ENCODE results near the gene ADAMTSL1.
"Not testable (repeated sequence)": the region's sequence is repeated elsewhere in the genome, so short reads cannot be mapped to it uniquely, and the experiment has no call there.

Gene ADAMTSL1

GRCh38 chr9:18837402-18837801 is 363.4 kb downstream of the ADAMTSL1 start:
- no peak for DNase-seq (ENCODE audit: extremely low read depth in 1 of 2, low read depth in 1 of 2)

- no peak for DNase-seq (ENCODE audit: extremely low read depth in 1 of 2, low read depth in 1 of 2)
These were observed 373.8 kb downstream of the ADAMTSL1 start for GRCh38 chr9:18847576-18848275.

- no peak for DNase-seq (ENCODE audit: extremely low read depth in 1 of 2, low read depth in 1 of 2)
These were observed 374.7 kb downstream of the ADAMTSL1 start for GRCh38 chr9:18848657-18849056.

DNA sequence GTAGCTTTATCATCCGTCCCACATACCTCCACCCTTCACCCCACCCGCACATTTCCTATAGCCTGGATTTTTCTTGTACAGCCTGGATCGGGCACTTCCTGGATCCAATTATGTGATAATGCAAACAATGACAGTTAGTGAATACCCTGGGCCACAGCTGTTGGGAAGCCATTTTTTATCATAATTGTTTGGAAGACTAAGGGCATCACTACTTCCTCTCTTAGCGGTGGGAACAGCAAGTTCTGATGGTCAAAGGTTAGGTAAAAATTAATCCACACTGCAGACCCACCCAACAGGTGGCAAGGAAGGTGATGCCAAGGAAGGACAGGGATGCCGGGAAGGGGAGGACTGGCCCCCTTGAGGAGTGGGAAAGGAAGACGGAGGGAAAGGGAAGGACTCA is 375.3 kb downstream of the ADAMTSL1 start:
- no peak for DNase-seq (ENCODE audit: extremely low read depth in 1 of 2, low read depth in 1 of 2)

DNA sequence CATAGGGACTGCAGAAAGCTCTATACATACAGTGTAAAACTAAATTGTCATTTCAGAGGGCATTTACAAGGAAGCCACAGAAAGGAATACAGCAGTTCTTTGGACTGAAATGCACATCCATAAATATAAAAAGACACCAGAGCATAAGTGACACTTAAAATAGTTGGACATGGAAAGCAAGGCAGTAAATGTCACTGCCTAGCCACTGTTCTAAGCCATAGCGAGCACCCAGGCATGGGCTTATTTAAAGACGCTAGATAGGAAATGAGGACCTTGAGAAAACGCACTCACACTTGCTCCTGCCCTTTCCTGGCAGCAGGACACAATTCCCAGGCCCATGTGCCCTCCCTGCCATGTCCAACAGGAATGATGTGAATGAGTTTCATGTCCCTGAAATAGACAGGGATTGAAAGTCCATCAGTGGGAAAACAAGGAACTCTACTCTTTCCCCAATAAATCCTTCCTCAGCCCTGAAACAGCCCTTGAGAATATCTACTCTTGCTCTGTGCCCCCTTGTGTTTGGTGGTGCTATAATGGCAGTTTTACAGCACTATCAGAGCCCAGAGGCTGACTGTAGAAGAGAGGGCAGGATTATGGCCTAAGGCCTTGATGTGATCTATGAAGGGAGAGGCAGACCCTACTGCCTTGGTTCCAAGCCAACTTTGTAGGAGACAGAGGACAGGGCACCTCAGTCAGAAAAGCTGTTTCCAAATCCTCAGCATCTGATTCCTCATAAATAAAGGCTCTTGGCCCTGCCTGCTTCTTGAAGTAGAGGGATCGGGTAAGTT is 376.1 kb downstream of the ADAMTSL1 start:
- no peak for DNase-seq (ENCODE audit: extremely low read depth in 1 of 2, low read depth in 1 of 2)

GRCh38 chr9:18851069-18851795 is 377.3 kb downstream of the ADAMTSL1 start:
- DNase-seq (ENCODE audit: extremely low read depth in 1 of 2, low read depth in 1 of 2): no peak

DNA sequence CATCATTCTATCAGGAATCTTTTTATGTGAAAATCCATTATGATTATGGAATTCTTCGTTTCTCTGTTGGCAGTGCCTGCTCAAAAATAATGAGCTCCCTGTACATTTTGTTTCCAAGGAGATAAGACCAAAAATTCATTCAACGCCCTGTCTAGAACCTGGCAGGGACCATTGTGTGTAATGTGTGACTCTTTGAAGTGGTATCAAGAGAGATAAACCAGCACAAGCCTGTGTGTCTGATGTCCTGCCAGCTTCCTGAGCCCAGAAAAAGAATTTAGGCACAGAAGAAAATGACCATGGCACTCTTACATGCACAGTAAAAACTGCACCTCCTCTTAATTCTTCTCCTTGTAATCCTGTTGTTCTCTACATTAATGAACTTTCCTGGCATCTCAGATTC is 381.7 kb downstream of the ADAMTSL1 start:
- DNase-seq (ENCODE audit: extremely low read depth in 1 of 2, low read depth in 1 of 2): no peak

DNA sequence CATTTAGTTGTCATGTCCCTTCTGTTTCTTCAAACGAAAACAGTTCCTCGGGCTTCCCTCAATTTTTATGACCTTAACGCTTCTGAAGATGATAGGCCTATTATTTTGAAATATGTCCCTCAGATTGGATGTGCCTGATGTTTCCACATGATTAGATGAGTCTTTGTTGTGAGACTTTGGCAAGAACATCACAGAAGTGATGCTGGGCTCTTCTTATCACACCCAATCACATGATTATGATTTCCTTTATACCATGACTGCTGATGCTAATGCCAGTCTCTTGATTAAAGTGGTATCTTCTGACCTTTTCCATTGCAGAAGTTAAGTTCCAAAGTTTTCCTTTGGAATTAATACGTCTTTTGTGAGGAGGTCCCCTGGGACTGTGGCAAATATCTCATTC is 383.4 kb downstream of the ADAMTSL1 start:
- no peak for DNase-seq (ENCODE audit: extremely low read depth in 1 of 2, low read depth in 1 of 2)

GRCh38 chr9:18857769-18858168 is 383.8 kb downstream of the ADAMTSL1 start:
- no peak for DNase-seq (ENCODE audit: extremely low read depth in 1 of 2, low read depth in 1 of 2)

- DNase-seq (ENCODE audit: extremely low read depth in 1 of 2, low read depth in 1 of 2): no peak
These were observed 387.9 kb downstream of the ADAMTSL1 start for GRCh38 chr9:18861609-18862544.

- DNase-seq (ENCODE audit: extremely low read depth in 1 of 2, low read depth in 1 of 2): no peak
These were observed 389.8 kb downstream of the ADAMTSL1 start for GRCh38 chr9:18863791-18864190.

DNA sequence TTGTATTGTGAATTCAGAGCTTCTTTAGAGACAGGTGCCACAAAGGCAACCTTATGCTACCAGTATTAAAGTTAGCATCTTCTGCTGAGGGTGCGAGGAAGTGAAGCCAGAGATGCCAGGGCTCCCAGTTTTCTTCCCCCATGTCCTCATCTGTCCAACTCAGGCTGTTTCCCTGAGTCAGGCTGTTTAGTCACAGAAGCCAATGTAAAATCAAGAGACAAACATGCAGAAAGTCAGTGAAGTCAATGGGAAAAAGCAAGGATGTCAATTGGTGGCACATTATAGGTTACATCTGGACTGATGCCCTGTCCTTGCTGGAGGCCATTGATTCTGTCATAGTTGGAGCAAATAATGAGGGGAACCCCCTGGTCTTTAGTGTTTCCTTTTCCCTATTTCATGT is 390.6 kb downstream of the ADAMTSL1 start:
- DNase-seq (ENCODE audit: extremely low read depth in 1 of 2, low read depth in 1 of 2): no peak

DNA sequence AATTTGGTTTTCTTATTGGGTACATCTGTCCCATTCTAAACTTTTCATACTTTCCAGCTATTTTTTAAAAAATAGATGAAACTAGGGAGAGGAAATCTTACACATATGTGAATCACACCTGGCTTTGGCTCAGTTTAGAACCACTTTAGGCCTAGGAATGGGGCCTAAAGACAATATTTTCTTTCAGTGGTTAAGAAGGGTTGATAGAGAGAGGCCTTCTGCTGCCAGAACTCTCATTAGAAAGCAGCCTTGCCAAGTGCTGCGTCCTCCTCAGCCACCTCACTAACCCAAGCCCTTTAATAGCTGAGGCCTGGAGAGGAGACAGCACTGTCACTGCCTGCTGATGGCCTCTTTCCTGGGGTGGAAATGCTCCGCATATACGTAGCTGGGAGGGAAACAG is 391.6 kb downstream of the ADAMTSL1 start:
- DNase-seq (ENCODE audit: extremely low read depth in 1 of 2, low read depth in 1 of 2): no peak

DNA sequence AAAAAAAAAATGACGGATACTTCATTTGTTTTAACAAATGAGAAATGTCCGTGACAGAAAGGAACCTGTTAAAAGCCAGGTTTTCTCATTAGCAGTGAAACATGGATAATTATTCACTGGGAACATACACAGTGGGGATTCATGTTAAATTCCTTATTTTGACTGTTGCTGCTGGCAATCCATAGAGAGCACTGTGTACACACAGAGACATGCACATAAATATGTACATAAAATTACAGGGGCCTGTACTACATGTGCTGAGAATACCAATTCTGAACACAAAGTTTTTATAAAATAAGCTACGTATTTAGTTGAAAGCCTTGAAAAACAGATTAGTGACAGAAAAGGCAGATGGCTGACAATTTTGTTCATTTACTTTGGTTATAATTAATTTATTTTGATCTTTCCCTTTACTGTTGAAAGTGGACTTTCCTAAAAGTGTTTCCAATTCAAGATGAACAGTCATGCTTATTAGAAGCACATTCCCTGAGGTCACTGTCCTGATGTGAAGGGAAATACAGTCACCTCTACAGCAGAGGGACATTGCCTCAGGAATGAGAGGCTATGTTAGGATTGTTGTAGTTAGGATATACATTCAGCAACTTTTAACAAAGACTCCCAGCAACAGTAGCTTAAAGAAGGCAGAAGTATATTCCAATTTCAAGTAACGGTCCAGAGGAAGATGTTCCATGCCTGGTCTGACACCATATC is 392.3 kb downstream of the ADAMTSL1 start:
- no peak for DNase-seq (ENCODE audit: extremely low read depth in 1 of 2, low read depth in 1 of 2)

GRCh38 chr9:18869725-18870124 is 395.8 kb downstream of the ADAMTSL1 start:
- no peak for DNase-seq (ENCODE audit: extremely low read depth in 1 of 2, low read depth in 1 of 2)

DNA sequence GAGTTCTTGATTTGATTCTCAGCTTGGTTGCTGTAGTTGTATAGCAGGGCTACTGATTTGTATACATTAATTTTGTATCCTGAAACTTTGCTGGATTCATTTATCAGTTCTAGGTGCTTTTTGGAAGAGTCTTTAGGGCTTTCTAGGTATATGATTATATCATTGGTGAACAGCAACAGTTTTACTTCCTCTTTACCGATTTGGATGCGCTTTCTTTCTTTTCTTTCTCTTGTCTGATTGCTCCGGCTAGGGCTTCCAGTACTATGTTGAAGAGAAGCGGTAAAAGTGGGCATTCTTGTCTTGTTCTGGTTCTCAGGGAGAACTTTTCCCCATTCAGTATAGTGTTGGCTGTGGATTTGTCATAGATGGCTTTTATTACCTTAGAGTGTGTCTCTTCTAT is 400.1 kb downstream of the ADAMTSL1 start:
- DNase-seq (ENCODE audit: extremely low read depth in 1 of 2, low read depth in 1 of 2): no peak

- DNase-seq (ENCODE audit: extremely low read depth in 1 of 2, low read depth in 1 of 2): not testable (repeated sequence)
These were observed 401.0 kb downstream of the ADAMTSL1 start for GRCh38 chr9:18874990-18875389.

GRCh38 chr9:18877984-18878383 is 404.0 kb downstream of the ADAMTSL1 start:
- DNase-seq (ENCODE audit: extremely low read depth in 1 of 2, low read depth in 1 of 2): no peak

DNA sequence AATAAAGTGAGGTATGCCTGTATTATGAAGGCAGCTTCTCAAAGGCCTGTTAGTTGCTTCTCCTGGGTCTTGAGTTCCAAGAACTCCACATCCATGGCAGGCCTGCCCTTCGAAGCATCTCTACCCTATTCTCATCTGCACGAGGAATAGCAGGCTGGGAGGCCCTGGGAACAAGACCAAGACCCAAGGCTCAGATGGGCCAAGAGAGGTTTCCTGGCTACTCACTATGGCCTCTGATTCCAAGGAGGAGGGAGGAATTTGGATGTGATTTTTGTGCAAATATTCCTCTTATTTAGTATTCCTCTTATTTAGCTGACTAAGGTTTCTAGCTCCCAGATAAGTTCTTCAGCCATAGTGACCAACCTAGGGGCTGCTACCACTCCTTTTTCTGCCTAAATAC is 407.8 kb downstream of the ADAMTSL1 start:
- DNase-seq (ENCODE audit: extremely low read depth in 1 of 2, low read depth in 1 of 2): no peak

GRCh38 chr9:18887546-18887945 is 413.6 kb downstream of the ADAMTSL1 start:
- no peak for DNase-seq (ENCODE audit: extremely low read depth in 1 of 2, low read depth in 1 of 2)
